ENCODE data around the gene PITPNM1. TPM values are rescaled to one million over a fixed set of nuclear protein-coding genes. Genes with fewer than 3 reads are reported as not detected.

PITPNM1 gene
- polyA plus RNA-seq, 4 donors: 26.9 to 38.6 (median 33.7) TPM

DNA sequence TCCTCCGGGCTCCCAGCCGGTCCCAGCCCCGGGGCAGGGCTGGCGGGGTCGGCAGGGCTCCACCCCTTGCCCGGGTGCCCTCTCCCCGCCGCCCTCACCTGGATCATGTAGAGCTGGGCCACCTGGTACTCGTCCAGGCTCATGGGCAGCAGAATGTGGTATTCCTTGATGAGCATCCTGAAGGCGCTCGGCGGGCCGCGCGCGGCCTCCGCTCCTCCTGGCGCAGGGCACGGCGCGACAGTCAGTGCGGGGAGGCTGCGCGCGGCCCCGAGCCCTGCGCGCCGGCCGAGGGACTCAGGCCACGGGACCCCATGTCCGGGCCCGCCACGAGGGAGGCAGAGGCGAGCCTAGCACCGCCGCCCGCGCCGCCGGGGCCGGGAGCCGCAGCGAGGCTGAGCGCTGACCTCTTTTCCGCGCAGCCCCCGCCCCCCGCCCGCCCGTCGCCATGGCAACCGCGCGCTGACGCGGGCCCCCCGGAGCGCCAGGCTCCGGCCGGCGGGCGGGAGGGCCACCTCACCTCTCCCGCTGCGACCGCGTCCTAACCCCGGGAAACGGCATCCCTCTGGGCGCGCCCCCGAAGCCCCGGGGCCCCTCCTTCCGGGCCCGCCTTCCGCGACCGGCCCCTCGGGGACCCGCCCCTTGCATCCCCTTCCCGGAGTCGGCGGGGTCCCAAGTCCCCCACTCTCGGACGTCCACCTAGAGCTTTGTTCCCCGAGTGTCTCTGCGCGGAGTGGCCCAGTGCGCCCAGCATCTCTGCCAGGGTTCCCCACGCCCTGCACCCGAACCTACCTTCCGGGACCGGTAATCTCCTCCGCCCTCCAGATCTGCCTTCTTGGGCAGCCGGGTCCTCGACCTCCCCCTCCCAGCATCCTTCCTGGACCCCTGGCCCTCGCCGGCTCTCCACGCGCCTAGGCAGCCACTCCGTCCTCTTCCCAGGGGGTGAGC is 886 bp downstream of the PITPNM1 start:
- no peak for DNase-seq (ENCODE audit: low read depth in 4 of 4, low spot score in 3 of 4)

DNA sequence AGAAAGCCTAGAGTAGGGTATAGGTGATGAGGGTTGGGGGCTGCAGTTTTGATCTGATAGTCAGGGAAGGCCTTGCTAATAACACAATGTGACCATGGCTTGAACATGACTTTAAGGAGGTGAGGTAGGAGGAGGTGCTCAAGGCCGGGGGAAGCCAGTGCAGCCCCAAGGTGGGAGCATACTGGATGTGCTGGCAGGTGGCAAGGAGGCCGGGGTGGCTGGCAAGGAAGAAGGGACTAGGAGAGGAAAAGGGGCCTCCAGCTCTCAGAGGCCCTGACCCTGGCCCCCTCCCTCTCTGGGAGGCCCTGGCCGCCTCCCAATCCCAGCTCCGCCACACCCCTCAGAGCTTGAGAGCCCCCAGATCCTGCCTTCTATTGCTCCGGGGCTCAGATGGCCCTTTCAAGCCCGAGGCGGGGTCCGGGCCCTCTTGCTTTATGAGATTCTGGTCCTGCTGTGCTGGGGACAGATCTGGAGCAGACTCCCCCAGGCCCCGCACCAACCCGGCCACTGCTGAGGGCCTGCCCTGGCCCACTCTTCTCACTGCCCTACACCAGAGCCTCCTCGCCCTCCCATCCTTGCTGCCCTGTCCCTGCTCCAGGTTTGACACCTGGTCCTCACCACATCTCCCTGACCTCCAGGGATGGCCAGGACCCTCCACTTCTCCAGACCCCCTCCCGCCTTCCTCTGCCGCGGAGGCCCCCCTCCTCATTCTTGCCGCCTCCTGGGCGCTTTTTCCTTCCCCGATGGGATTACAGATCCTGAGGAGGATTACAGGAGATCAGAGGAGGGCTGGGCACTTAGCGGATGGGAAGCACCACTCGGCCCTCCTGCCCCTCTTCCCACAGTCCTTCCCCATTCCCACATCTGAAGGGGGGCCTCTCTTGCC is 1.8 kb downstream of the PITPNM1 start:
- DNase-seq (ENCODE audit: low read depth in 4 of 4, low spot score in 3 of 4): no peak

DNA sequence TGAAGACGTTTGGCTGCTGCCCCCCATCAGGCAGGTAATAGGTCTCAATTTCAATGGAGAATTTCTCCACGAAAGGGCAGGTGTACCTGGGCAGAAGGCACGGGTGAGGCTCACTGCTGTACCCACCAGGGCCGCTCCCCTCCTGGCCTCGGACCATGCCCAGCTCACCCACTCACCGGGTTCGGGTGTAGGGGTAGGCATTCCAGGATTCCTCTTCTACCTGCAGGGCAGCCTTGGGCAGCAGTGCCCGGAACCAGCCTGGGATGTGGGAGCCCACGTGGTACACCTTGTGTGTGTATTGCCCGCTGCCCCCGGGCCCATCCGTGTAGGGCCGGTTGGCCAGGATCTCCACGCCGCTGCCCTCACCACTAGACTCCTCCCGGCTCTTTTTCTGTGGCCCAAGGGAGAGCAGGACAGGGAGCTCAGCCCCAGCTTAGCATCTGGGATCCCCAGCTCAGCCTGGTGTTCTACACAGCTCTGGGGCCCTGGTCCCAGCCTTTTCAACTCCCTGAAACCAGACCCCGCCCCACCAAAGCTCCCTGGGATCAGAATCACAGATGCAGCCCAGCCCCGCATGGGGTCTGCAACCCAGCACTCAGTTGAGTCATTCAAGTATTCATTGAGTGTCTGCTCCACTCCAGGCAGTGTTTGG is 2.7 kb downstream of the PITPNM1 start:
- no peak for DNase-seq (ENCODE audit: low read depth in 4 of 4, low spot score in 3 of 4)

DNA sequence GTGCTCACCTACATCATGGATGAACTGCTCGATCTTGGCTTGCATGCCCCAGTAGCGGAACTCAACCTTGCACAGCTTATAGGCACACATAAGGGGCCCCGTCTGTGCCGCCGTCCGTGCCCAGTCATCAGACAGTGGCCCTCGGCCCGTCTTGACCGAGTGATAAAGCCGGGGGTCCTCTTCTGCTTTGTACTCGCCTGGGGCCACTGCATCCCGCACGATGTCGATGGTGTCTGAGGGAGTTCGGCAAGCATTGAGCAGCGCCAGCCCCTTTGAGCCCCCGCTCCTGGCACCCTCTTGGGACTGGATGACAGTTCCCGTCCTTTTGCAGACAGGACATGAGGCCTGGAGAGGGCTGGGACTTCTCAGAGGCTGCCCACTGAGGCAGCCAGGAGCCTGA is 3.3 kb downstream of the PITPNM1 start:
- DNase-seq (ENCODE audit: low read depth in 4 of 4, low spot score in 3 of 4): no peak

DNA sequence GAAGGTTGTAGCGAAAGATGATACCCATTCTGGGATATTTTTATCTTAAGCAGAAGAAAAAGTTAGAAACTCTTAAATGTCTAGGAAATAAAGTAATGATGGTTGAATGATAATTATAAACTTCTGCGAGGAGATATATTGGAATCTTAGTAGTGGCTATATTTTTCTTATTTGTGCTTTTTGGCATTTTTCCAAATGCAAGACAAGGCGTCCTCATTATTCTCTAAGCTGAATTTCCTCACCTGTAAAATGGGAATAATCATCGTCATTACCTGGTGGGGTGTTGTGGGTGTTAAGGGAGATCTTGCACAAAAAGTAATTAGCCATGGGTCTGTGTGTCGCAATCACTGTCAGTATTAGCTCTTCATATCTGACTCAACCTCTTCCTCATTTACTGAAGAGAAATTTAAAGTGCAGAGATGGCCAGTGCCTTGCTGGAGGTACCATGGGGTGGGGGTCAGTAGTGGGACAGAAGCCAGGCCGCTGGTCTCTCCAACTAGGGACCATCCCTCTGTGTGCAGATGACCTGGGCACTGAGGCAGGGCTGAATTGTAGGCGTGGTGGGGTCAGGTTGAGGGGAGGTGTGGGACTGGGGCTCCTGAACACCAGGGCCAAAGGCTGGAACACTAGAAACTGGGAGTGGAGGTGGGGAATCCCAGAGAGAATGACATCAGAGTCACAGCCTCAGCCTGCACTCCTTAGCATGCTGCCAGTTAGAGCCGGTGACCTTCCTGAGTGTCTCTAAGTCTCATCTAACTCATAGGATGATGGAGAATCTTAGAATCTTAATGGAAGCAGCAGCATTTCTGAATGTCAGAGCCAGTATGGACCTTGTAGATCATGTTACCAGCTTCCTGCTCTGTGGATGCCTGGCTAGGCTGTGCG is 4.1 kb downstream of the PITPNM1 start:
- DNase-seq (ENCODE audit: low read depth in 4 of 4, low spot score in 3 of 4): no peak

DNA sequence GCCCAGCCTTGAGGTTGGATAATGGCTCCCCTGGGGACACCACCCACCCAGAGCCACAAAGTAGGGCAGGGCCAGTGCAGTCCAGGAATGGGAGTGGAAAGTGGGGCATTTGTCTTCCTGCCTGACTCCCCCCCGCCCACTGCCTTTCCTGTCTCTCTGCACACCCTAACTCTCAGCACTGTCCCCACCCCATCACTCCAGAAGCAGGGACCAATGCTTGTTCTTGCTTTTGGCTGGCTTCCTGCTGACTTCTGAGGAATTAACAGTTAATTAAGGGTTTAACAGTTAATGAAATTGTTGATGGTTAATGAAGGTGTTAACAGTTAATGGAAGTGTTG is 4.7 kb downstream of the PITPNM1 start:
- DNase-seq (ENCODE audit: low read depth in 4 of 4, low spot score in 3 of 4): no peak

DNA sequence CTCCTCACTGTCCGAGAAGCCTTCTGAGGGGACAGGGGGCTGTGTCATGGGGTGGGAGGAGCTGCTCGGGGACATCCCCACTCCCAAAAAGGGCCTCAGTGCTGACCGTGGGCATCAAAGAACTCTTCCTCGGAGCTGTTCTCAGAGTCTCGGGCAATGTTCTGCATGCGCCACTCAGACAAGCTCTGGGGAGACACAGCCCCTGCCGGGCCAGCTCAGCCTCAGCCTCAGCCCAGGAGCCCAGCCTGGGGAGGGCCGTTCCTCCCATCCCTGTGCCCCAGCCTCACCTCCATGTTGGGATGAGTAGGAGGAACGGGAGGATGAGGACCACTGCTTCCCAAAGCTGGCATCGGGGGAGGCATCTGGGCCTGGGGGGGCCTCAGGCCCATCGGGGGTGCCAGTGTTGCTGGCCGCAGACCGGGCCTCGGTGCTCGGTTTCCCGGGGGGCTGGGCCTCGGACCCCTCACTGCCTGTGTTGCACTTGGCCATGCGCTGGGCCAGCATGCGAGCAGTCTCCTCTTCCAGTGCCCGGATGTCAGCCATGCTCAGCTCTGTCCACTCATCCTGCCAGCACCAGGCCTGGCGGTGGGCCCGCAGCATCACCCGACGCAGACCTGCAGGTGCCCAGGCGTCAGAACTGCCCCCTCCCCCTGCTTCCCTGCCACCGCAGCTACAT is 5.2 kb downstream of the PITPNM1 start:
- DNase-seq (ENCODE audit: low read depth in 4 of 4, low spot score in 3 of 4): no peak

DNA sequence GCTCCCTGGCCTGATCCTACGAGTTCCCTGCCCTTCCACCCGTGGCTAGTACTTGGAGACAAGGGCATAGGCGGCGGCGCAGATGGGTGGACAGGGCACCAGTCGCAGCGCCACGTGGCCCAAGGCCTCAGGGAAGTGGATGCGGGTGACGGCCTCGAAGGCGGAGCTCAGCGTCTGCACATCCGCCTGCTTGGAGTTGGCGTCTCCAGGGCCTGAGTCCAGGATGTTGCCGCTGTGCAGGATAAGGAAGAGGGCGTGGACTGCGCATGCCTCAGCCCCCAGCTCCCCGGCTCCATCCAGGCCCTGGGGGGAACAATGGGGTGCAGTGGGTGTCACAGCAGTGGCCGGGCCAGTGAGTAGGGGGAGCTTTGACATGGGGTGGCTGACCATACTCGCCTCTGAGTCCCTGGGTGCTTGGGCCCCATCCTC is 6.6 kb downstream of the PITPNM1 start:
- DNase-seq (ENCODE audit: low read depth in 4 of 4, low spot score in 3 of 4): no peak

DNA sequence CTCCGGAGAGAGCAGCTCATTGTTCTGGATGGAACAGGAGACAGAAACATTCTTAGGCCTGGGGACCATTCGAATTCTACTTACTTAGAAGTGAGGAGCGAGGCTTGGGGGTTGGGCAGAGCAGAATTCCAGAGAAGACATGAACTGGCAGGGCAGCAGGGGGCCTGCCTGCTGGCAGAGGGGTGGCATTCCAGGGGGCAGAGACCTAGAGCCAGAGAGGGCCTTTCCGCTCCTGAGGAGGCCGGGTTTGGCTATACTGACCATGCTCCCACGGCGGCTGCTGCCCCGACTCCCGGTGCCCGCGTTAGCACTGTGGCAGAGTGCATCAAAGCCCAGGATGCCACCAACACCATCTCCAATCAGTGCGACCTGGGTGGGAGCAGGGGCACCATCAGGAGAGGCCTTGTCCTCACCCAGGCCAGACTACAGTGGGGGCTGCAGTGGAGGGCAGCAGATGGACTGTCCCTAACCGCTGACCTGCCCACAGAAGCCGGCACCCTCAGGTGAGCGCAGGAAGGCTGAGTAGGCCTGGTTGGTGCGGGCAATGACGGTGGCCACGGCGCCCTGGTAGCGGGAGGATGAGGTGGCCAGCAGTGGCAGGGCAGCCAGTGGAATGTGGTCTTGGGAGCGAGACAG is 7.4 kb downstream of the PITPNM1 start:
- no peak for DNase-seq (ENCODE audit: low read depth in 4 of 4, low spot score in 3 of 4)

DNA sequence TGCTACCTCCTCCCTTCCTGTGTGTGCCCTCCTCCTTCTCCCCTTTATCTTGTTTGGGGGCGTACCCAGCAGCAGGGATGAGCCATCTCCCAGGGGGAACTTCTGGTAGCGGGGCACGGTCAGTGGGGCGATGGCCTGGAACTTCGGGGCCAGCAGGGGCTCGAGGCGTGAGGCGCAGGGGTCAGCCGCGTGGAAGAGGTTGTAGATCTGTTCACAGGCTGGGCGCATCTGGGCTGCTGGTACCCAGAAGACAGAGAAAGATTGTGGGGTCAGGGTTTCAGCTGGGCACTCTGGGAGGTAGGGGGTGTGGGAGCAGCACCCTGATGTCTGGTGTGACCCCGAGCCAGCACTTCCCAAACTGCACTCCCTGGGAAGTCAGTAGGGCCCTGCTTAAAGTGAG is 9.1 kb downstream of the PITPNM1 start:
- no peak for DNase-seq (ENCODE audit: low read depth in 4 of 4, low spot score in 3 of 4)

DNA sequence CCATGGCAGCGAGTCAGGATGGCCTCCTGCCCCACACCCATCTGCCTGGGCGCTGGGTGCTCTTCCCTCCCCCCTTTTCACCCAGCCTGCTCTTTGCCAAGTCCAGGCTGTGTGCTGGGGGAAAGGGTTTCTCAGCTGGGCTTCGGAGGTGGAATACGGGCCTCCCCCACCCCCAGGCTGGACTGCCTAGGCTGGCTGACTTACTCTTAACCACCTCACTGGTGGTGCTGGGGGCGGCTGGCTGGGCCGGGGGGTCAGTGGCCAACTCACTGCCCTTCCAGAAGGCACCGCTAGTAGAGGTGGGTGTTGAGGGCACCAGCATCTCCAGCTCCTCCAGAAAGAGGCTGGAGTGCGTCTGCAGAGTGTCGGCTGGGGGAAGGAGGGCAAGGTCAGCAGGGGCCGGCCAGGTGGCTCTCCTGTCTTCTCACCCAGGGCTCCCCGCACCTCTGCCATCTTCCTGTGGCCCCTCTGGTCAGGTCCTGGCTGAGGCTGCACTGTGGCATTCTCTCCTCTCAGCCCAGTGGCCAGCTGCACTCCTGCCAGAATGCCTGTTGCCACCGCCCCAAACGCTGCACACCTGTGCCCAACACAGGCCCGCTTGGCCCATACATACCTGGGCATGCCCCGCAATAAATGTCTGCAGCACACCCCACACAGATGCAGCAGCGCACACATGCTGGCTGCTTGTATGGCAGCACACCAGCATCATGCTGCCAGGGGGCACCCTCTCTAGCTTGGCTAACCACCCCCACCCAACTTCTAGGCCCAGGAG is 9.7 kb downstream of the PITPNM1 start:
- no peak for DNase-seq (ENCODE audit: low read depth in 4 of 4, low spot score in 3 of 4)

DNA sequence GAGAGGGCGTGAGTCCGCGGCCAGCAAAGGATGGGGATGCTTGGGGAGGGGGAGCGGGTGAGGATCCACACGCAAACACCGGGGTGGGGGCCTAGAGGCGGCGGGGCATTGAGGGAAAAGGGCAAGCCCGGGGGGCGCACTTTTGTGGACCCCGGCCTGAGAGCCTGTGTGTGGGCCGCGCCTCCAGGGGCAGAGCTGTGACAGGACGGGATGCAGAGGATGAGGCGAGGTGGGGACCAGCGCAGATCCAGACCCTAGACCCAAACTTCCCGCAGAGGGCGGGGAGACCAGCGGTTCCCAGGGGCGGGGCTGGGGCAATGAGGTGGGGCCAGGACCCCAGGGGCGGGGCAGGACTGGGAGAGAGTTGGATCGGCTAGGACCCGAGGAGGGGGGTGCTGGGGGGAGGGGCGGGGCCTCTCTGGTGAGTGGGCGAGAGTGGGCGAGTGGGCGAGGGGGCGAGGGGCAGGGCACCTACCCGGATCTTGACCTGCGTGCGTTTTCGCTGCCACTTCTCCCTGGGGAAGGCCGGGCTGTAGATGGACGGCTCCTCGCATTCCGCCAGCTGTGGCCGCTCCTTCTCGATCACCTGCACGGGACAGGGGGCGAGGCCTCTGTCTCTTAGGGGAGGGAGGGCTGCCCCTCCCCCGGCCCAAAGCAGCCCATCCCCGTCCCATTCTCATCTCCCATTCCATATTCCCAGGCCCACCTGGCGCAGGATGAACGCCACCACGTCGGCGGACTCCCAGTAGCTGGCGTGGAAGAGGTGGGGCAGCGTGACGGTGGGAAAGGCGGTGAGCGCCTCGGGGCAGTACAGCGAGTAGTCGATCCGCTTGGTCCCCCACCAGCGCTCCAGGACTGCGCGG is 10.6 kb downstream of the PITPNM1 start:
- no peak for DNase-seq (ENCODE audit: low read depth in 4 of 4, low spot score in 3 of 4)

DNA sequence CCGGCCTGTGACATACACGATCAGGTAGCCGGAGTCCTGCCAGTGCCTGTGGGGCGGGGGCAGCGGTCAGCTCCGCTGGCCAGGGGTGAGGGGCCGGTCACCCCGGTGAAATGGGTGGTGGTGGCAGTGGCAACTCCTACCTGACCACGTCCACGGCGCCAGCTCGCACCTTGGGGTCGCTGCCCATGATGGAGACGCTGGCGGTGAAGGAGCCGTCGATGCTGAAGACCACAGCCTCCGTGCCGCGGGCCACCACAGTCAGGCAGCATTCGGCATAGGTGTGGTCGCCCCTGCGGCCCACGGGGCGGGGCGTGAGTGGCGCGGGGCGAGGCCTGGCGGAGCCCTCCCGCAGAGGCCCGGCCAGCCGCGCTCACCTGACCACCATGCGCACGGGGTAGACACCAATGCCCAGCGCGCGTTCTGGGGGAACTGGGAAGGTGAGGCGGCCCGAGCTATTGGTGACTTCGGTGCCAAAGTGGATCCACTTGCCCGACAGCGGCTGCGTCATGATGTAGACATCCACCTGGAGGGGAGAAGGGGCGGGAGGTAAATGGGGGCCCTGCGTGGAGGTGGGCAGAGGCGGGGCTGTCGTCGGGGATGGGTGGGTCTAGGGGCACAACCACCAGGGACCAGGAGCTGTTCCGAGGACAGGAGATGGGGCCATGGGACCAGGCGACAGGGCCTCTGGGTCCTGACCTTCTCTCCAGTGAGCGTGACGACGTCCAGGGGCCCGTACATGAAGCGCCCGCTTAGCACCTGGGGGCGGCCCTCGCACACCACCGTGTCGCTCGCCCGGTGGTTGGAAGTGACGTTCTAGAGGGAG is 11.4 kb downstream of the PITPNM1 start:
- no peak for DNase-seq (ENCODE audit: low read depth in 4 of 4, low spot score in 3 of 4)

DNA sequence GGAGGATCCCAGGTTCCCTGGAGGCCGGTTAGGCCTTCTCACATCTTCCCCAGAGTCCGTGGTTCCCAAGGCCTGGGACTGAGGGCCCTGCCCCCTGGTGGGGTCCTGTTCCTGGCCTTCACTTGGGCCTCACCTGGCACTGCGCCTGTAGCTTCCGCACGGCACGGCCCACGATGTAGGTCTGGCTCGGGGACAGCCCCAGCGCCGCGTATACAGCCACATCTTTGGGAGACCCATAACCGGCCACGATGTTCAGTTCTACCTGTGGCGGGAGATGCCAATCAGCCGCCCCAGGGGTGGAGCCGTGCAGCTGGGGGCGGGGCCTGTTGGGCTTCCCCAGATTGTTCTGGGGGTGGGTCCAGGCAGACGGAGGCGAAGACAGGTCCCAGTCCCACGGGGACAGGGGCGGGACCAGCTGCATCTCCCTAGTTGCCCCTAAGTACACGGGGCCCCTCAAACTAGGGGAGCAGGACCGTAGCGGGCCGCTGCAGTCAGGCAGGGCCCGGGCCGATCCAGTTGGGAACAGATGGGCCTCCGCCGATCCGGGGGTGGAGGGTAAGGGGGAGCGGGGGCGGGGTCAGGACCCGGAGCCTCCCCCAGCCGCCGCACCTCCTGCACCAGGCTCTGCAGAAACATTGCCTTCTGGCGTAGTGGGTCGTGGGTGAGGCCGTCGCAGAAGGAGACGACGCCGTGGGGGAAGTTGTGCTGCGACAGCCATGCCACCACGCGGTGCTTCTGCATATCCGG is 12.2 kb downstream of the PITPNM1 start:
- DNase-seq (ENCODE audit: low read depth in 4 of 4, low spot score in 3 of 4): no peak

DNA sequence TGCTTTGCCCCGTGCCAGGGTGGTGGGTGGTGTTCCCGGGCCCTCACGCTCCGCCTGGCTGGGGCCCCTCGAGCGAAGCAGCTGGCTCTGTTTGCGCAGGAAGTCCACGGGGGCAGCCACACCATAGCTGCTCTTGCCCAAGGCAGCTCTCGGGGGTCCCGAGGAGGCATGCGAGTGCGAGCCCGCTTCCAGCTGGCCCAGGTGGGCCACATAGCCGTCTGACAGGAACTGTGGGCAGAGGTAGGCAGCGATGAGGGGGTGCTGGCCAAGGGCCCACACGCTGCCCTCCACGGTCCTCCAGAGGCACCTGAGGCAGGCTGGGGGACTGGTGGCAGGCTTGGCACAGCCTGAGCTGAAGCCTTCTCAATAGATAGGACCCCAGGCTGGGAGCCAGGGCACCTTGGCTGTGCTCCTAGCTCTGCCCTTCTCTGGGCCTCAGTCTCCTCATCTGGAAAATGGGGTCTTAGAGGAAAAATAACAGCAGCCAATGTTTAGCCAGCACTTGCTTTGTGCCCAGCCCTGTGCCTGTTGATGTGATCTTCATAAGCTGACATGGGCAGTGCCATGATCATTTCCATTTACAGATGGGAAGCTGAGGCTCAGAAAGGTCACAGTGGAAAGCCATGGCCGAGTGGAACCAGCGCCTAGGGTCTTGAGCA is 13.0 kb downstream of the PITPNM1 start:
- DNase-seq (ENCODE audit: low read depth in 4 of 4, low spot score in 3 of 4): no peak

Measured in left renal pelvis (tissue), 4 donors.